ENCODE measurements around the gene SPATA9. TPM values are rescaled to one million over a fixed set of nuclear protein-coding genes. Genes with fewer than 3 reads are reported as not detected.

Gene SPATA9
- total and polyA plus RNA-seq, 2 of the 8 experiments (the other 6 are each of a cell fraction or from before 2014, with no cell fraction given) = not detected

DNA sequence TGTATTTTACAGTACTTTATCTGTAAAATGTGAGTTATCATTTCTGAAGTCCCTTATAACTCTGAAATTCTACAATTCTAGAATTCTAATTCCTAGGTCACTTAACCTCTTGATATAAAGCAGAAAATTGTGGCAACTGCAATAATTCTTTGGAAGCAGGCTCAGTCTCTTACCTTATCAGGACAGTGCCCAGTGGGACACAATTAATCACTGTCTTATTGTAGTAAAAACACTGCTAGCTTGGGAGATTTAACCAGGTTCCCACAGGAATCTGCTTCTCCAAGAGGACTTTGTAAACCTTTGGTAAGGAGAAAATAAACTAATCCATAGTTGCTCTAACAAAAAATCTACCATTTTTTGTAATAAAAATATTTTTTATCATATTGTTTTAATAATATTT is 18.3 kb upstream of the SPATA9 start:
- H2BK12ac ChIP-seq (ENCODE audit: low read depth, low read length) = no peak overlapping the region
- H3K79me2 ChIP-seq (ENCODE audit: control insufficient read depth in 1 of 2, insufficient read depth in 2 of 2, low read length in 2 of 2) = no peaks in the 10 kb centered on the region
- no peaks in the 10 kb centered on the region; a peak in 1 of 7 replicates for H3K27me3 ChIP-seq (replicated peaks in 1 of 4; ENCODE audit: control insufficient read depth in 3 of 4, extremely low read depth in 1 of 4, insufficient read depth in 3 of 4, low read length in 3 of 4)
- H3K23ac ChIP-seq (ENCODE audit: insufficient read length) = no peak overlapping the region
- TF ChIP-seq KDM5A (IDR thresholded peaks at IDR 0.05; ENCODE audit: low read length) (no peak), SAP30 (IDR thresholded peaks at IDR 0.05; ENCODE audit: insufficient read depth, insufficient replicate concordance, low read length) (no peak), NRF1 (IDR thresholded peaks at IDR 0.05; ENCODE audit: low read depth, low read length) (no peak), CHD1 (IDR thresholded peaks at IDR 0.05; ENCODE audit: low read depth, low read length) (no peak)
- no peak overlapping the region for H2AK5ac ChIP-seq (ENCODE audit: low read depth, low read length)
- no peaks in the 10 kb centered on the region for H4K20me1 ChIP-seq (replicated peaks in 1 of 2; ENCODE audit: control insufficient read depth in 1 of 2, insufficient read depth in 2 of 2, low read length in 2 of 2)
- H3K36me3 ChIP-seq (ENCODE audit: control insufficient read depth in 2 of 4, insufficient read depth in 4 of 4, low read length in 3 of 4) = no peaks in the 10 kb centered on the region
- no peak for DNase-seq (ENCODE audit: low read depth in 1 of 2, low spot score in 2 of 2)
- no peak overlapping the region for H2BK20ac ChIP-seq (ENCODE audit: low read length)
- ChIA-PET POLR2A (ENCODE audit: partially characterized antibody) (interaction anchor here (1.2 kb wide), 1 partner anchor 11 kb away, joined by 4 read pairs; no protein-coding TSS in a partner anchor), CTCF (ENCODE audit: partially characterized antibody) (interaction anchor here (1.1 kb wide), 1 partner anchor 37 kb away, joined by 5 read pairs; no protein-coding TSS in a partner anchor)
- H3K4me1 ChIP-seq (replicated peaks in 1 of 4; ENCODE audit: control insufficient read depth in 3 of 4, insufficient read depth in 4 of 4, low read length in 3 of 4) = no peaks in the 10 kb centered on the region
- no peak for FAIRE-seq
- no peak overlapping the region for H3K4ac ChIP-seq (replicated peaks; ENCODE audit: insufficient read length, low read depth, low read length)
- H3K56ac ChIP-seq (replicated peaks; ENCODE audit: insufficient read length, low read depth, low read length) = no peak overlapping the region
- no peak overlapping the region for H2BK5ac ChIP-seq (ENCODE audit: low read depth, low read length)
- H3K79me1 ChIP-seq (ENCODE audit: low read depth, low read length) = no peaks in the 10 kb centered on the region
- H3K4me3 ChIP-seq (ENCODE audit: extremely low read depth in 1 of 4, insufficient read depth in 2 of 4, low read depth in 3 of 4, low read length in 4 of 4) = no peak overlapping the region
- no peak overlapping the region for H4K91ac ChIP-seq (replicated peaks; ENCODE audit: insufficient read length, low read length)
- no peak overlapping the region for H2BK120ac ChIP-seq (replicated peaks; ENCODE audit: low read depth, low read length)
- no peak overlapping the region for H2AFZ ChIP-seq (ENCODE audit: low read length)
- no peak overlapping the region for H3K4me2 ChIP-seq (ENCODE audit: insufficient read depth in 1 of 2, low read depth in 2 of 2, low read length in 2 of 2)
- no peak overlapping the region for H4K5ac ChIP-seq (ENCODE audit: insufficient read length, low read depth, low read length)
- H3K9ac ChIP-seq (replicated peaks in 1 of 4; ENCODE audit: extremely low read depth in 1 of 4, low read depth in 3 of 4, low read length in 3 of 4) = no peak overlapping the region
- no peak overlapping the region for H3K27ac ChIP-seq (ENCODE audit: low read depth, low read length)
- H3K9me3 ChIP-seq (ENCODE audit: insufficient read depth in 2 of 2, low read depth in 1 of 2, low read length in 1 of 2) = no peaks in the 10 kb centered on the region
- H2BK15ac ChIP-seq (ENCODE audit: low read length) = no peak overlapping the region
- H3K18ac ChIP-seq (ENCODE audit: extremely low read depth, low read length) = no peak overlapping the region
- H3K23me2 ChIP-seq (ENCODE audit: low read depth, low read length) = no peaks in the 10 kb centered on the region
- no peak overlapping the region for H4K8ac ChIP-seq (ENCODE audit: extremely low read depth, insufficient read depth, low read length)
- no peak overlapping the region for H3K14ac ChIP-seq (ENCODE audit: insufficient read length)
